HT-29 (cell line): ENCODE data around the gene TNS2. TPM values are rescaled to one million over a fixed set of nuclear protein-coding genes. Genes with fewer than 3 reads are reported as not detected.

Source experiments
- DNase-seq: peaks from one replicate; pipeline ENCODE4 v3.0.0-alpha.2; 2015; ENCODE audit warnings: low spot score
- total RNA-seq: library from RNA; depleted of rRNA; stranded (reverse); fragments of >200 nt; shearing (Covaris generic); gene quantifications from 2 replicates; pipeline ENCODE4 v1.2.3, GENCODE V29; 2014

TNS2 gene
- total RNA-seq, 1 experiment from 2014 or later = 71.9 TPM

- DNase-seq = peak; percentile 73
Measured at GRCh38 chr12:53044052-53044581, 5.7 kb upstream of the TNS2 start.

GRCh38 chr12:53044896-53045695 lies 4.8 kb upstream of the TNS2 start:
- DNase-seq = no peak

DNA sequence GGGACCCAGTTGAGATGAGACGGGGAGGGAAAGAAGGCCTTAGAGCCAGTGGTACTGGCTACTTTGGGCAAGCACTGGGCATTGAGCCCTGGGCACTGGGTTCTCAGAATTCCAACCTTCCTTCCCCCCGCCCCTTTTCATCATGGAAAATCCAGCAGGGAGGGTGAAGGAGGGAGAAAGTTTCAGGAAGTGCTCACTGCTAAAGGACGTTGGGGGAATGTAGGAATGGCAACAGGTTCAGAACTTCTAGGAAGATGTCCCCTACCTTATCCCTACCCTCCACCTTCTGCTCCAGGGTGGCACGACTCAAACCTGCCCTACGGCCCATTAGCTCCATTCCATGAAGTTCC lies 4.2 kb upstream of the TNS2 start:
- DNase-seq = no peak

- peak; percentile 76 for DNase-seq
Measured at GRCh38 chr12:53046655-53047220, 3.1 kb upstream of the TNS2 start.

- DNase-seq = peak; percentile 71
Measured at GRCh38 chr12:53047221-53048032, 2.4 kb upstream of the TNS2 start.

- peak; percentile 79 for DNase-seq
Measured at GRCh38 chr12:53048033-53048779, 1.7 kb upstream of the TNS2 start.

GRCh38 chr12:53048780-53049401 lies 974 bp upstream of the TNS2 start:
- DNase-seq = no peak

DNA sequence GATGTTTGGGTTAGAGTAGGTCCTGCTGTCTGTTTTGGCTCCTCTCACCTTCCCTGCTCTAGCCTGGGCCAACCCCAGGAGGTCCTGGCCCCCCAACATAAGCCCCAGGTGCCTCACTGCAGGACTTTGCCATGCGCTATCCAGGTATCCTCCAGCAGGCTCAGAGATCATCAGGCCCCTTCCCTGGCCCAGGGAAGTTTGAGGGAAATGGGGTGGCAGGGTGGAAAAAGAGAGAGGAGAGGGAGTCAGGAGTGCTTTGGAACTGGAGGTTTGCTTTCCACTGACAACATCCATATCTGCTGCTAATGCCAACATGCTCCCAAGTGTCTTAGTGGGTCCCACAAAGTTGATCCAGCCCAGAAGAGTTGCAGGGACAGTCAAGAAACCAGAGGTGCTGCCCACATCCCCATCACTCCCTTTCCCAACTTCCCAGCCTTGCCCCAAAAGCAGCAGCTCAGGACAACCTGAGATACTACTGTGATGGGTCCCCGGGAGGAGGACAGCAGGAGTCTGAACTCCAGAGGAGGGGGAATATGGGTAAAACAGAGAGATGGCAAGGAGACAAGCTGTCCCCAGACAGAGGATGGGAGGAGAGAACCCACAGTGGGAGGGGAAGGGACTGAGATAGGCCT lies 677 bp downstream of the TNS2 start:
- DNase-seq = no peak

- DNase-seq = peak; percentile 51
Measured at GRCh38 chr12:53051058-53051880, 1.4 kb downstream of the TNS2 start.

DNA sequence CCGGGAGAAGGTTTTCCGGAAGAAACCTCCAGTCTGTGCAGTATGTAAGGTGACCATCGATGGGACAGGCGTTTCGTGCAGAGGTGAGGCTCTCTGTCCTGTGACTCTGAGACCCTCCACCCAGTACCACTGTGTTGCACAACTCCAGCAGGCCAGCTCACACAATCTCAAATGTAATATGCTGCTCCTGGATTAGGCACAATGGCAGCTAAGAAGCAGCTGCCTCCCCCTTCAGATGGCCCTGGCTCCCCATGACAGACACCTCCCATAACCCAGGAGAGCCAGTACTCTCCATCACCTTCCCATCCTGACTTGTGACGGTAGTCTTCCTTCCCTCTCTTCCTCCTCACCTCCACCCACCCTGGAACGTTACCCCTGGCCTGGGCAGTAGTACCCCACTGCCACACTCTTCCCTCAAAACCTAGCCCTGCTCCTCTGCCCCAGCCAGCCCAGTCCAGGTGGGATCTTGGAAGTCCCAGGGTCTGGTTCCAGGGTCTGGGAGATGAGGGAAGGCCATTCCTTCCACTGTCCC lies 2.1 kb downstream of the TNS2 start:
- no peak for DNase-seq

- peak; percentile 78 for DNase-seq
Measured at GRCh38 chr12:53052419-53053217, 2.8 kb downstream of the TNS2 start.

GRCh38 chr12:53053218-53054111 lies 3.6 kb downstream of the TNS2 start:
- peak; percentile 93 for DNase-seq

- DNase-seq = peak; percentile 99
Measured at GRCh38 chr12:53054112-53054878, 4.4 kb downstream of the TNS2 start.

DNA sequence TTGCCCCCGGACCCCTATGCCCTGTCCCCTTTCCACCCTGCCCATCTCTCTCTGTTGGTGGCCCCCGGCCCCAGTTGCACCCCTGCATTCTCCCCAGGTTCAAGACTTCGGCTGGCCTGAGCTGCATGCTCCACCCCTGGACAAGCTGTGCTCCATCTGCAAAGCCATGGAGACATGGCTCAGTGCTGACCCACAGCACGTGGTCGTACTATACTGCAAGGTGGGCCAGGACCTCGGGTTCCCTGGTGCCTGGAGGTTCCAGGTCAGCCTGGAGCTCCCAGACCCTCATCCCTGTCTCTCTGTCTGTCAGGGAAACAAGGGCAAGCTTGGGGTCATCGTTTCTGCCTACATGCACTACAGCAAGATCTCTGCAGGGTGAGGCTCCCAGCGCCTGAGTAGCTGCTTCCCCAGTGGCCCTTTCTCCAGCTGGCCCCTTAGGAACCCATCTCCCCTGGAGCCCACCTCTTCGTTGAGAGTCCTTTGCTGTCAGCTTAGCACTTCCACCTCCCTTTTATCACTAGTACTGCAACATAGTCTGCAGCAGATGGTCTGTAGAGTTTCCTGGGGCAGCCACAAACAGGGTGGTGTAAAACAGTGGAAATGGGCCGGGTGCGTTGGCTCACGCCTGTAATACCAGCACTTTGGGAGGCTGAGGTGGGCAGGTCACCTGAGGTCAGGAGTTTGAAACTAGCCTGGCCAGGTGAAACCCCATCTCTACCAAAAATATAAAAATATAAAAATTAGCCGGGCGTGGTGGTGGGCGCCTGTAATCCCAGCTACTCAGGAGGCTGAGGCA lies 5.8 kb downstream of the TNS2 start:
- no peak for DNase-seq

DNA sequence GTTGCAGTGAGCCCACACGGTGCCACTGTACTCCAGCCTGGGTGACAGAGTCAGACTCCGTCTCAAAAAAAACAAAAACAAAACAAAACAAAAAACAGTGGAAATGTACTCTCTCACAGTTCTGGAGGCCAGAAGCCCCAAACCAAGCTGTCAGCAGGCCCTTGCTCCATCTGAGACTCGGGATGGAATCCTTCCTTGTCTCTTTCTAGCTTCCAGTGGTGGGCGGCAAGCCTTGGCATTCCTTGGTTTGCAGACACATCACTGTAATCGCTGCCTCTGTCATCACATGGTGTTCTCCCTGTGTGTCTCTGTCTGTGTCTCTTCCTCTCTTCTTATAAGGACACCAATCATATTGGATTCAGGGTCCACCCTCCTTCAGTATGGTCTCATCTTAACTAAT lies 6.4 kb downstream of the TNS2 start:
- no peak for DNase-seq

- no peak for DNase-seq
Measured at GRCh38 chr12:53056901-53057300, 7.0 kb downstream of the TNS2 start.
